Lower lobe of right lung (tissue), 2 donors: ENCODE measurements around the gene SLC1A1. TPM values are rescaled to one million over a fixed set of nuclear protein-coding genes. Genes with fewer than 3 reads are reported as not detected.
A peak's percentile ranks its signal among the peaks of the same experiment; 100 is the strongest.

Experiments
- ATAC-seq, 2 donors: fragments of 200-7000 bp; cut with Tn5 transposase; one replicate each; pipeline ENCODE4 v1.9.1; 2020 to 2022; ENCODE audit warnings: mild to moderate bottlenecking in 2 of 2, moderate library complexity in 2 of 2
- DNase-seq: peaks from one replicate; pipeline ENCODE4 v3.0.0-alpha.2; 2020
- H3K27ac ChIP-seq: fragments of 200-600 bp; one replicate; pipeline ENCODE4 v1.8.0; 2022
- H3K27me3 ChIP-seq: fragments of 200-600 bp; one replicate; pipeline ENCODE4 v1.8.0; 2022; ENCODE audit warnings: low read depth
- H3K36me3 ChIP-seq: fragments of 200-600 bp; one replicate; pipeline ENCODE4 v1.8.0; 2022; ENCODE audit warnings: mild to moderate bottlenecking
- H3K4me1 ChIP-seq: fragments of 200-600 bp; one replicate; pipeline ENCODE4 v1.8.0; 2022
- H3K4me3 ChIP-seq: fragments of 200-600 bp; one replicate; pipeline ENCODE4 v1.8.0; 2022; ENCODE audit warnings: mild to moderate bottlenecking
- H3K9me3 ChIP-seq: fragments of 200-600 bp; one replicate; pipeline ENCODE4 v1.8.0; 2022
- CTCF ChIP-seq: fragments of 200-600 bp; IDR thresholded peaks from one replicate; pipeline ENCODE4 v1.8.0; 2022; ENCODE audit warnings: antibody characterized with exemption, mild to moderate bottlenecking
- intact Hi-C: fragments of 100-400 bp; cut with DNase I; formaldehyde crosslinking; loops from one replicate; pipeline ENCODE4 v1.11.0; 2022
- total RNA-seq: library from RNA; stranded (reverse); fragmentation: NEBNext Ultra II Directional; extraction: Animal tissue kit (Norgen Biotek cat#: 25700); gene quantifications from one replicate; pipeline ENCODE4 v1.2.1, GENCODE V29; 2021
- donor health status: DM: no; HTN: yes; CAD: no; lungs with severe emphysema.

Gene SLC1A1
- total RNA-seq, 1 donor from 2014 or later: 31.4 TPM

- Histone ChIP-seq H3K4me1 (peaks cover 14% of the 10 kb centered on the region), H3K27me3 (no peaks in the 10 kb centered on the region), H3K4me3 (no peak overlapping the region), H3K27ac (peak overlapping the region; percentile 26), H3K9me3 (no peaks in the 10 kb centered on the region), H3K36me3 (peaks cover under 1% of the 10 kb centered on the region)
- intact Hi-C loops: no loop called here
- TF ChIP-seq CTCF: no peak
- peak; percentile 69 to 70 for ATAC-seq
- DNase-seq: no peak
Observed at GRCh38 chr9:4590430-4591122, 100.3 kb downstream of the SLC1A1 start.

GRCh38 chr9:4591123-4591500 is 100.8 kb downstream of the SLC1A1 start:
- no peaks in the 10 kb centered on the region for H3K36me3 ChIP-seq
- peaks cover 14% of the 10 kb centered on the region for H3K4me1 ChIP-seq
- DNase-seq (no peak), ATAC-seq (peak; percentile 60 to 77)
- intact Hi-C loops: no loop called here
- H3K9me3 ChIP-seq: no peaks in the 10 kb centered on the region
- peak overlapping the region; percentile 26 for H3K27ac ChIP-seq
- no peaks in the 10 kb centered on the region for H3K27me3 ChIP-seq
- no peak overlapping the region for H3K4me3 ChIP-seq
- no peak for TF ChIP-seq CTCF

- Histone ChIP-seq H3K36me3 (no peaks in the 10 kb centered on the region), H3K4me3 (no peak overlapping the region), H3K4me1 (peaks cover 14% of the 10 kb centered on the region), H3K27me3 (no peaks in the 10 kb centered on the region), H3K9me3 (no peaks in the 10 kb centered on the region), H3K27ac (no peak overlapping the region)
- no peak for ATAC-seq
- DNase-seq: no peak
- intact Hi-C loops: no loop called here
- no peak for TF ChIP-seq CTCF
Observed at GRCh38 chr9:4592295-4592694, 102.0 kb downstream of the SLC1A1 start.

- ATAC-seq (no peak), DNase-seq (no peak)
- Histone ChIP-seq H3K4me1 (peaks cover 14% of the 10 kb centered on the region), H3K9me3 (no peaks in the 10 kb centered on the region), H3K36me3 (no peaks in the 10 kb centered on the region), H3K27ac (no peak overlapping the region), H3K4me3 (no peak overlapping the region), H3K27me3 (no peaks in the 10 kb centered on the region)
- intact Hi-C loops: no loop called here
- no peak for TF ChIP-seq CTCF
Observed at GRCh38 chr9:4592886-4593285, 102.6 kb downstream of the SLC1A1 start.

- peaks cover 14% of the 10 kb centered on the region for H3K4me1 ChIP-seq
- ATAC-seq: no peak
- no peaks in the 10 kb centered on the region for H3K36me3 ChIP-seq
- H3K27ac ChIP-seq: no peak overlapping the region
- H3K4me3 ChIP-seq: no peak overlapping the region
- H3K9me3 ChIP-seq: no peaks in the 10 kb centered on the region
- H3K27me3 ChIP-seq: no peaks in the 10 kb centered on the region
- TF ChIP-seq CTCF: no peak
- intact Hi-C loops: no loop called here
- no peak for DNase-seq
Observed at GRCh38 chr9:4594545-4594944, 104.3 kb downstream of the SLC1A1 start.
